ENCODE data around the gene PCCB.
"Not testable (repeated sequence)": the region's sequence is repeated elsewhere in the genome, so short reads cannot be mapped to it uniquely, and the experiment has no call there.

The PCCB gene

GRCh38 chr3:136329593-136329992 lies 79.5 kb downstream of the PCCB start:
- no peak for DNase-seq (ENCODE audit: low read depth)

DNA sequence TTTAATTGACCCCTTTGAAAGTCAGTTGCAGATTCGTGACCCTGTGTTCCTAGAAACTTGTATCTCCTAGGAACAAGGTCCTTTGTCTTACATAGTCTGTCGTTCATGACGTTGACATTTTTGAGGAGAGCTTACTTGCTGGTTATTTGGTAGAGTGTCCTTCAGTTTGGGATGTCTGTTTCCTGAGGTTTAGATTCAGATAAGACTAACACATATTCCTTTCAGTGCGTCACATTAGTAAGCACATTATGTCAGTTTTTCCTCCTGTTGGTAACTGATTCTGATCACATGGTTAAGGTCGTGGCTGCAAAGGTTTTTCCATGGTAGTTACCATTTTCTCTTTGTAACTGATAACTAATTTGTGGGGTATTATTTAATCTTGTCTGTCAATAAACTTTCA lies 80.8 kb downstream of the PCCB start:
- no peak for DNase-seq (ENCODE audit: low read depth)

DNA sequence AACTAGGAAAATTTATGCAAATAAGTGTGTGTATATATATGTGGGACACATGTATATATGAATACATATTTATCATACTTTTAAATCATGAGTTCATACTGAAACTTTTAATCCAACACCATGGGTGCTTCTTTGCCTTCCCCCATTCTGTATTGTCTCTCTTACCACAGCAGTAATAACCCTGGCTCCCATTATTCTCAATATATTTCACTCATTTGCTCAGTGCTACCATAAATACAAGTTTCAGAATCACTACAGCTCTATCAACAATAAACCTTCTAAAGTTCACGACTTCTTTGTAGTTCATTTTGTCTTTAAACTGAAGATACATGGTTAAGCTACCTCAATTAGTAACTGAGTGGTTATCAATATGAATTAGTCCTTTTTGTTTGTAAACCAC lies 82.2 kb downstream of the PCCB start:
- no peak for DNase-seq (ENCODE audit: low read depth)

DNA sequence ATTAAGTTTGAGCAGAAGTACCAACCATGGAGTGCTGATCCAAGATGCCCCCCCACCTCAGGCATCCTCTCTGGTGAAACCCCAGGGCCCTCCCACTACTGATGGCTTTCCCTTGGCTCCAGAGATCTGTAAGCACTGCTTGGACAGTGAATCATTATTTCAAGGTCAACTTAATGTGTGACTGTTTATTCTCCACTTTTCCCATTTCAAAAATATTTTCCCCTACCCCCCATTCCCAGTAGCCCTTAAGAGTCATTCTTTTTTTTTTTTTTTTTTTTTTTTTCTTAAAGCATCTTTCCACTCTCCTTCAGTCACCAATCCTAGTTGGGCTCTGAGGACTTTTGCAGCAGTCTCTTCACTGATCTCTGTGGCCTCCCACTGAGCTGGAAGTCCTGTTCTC lies 82.6 kb downstream of the PCCB start:
- no peak for DNase-seq (ENCODE audit: low read depth)

DNA sequence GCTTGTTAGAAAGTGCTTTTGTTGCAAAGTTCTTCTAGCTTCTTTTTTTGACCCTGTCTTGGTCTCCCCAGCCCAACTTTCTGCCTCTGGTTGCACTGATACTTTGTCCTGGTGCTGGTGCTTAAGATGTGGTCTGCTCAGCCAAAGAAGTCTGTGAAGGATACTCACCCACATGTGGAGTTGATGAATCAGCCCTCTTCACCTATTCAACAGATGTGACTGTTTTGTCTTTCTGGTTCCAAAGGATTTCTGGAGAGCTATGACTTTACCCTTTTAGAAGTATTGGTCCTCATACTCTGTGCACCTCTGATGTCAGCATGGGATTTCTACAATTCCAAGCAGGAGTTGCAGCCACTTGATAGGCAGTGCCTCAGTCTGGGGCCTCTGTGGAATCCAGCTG lies 84.1 kb downstream of the PCCB start:
- no peak for DNase-seq (ENCODE audit: low read depth)

- not testable (repeated sequence) for DNase-seq (ENCODE audit: low read depth)
Observed at GRCh38 chr3:136334726-136335125, 84.6 kb downstream of the PCCB start.

GRCh38 chr3:136336329-136337100 lies 86.4 kb downstream of the PCCB start:
- no peak for DNase-seq (ENCODE audit: low read depth)

DNA sequence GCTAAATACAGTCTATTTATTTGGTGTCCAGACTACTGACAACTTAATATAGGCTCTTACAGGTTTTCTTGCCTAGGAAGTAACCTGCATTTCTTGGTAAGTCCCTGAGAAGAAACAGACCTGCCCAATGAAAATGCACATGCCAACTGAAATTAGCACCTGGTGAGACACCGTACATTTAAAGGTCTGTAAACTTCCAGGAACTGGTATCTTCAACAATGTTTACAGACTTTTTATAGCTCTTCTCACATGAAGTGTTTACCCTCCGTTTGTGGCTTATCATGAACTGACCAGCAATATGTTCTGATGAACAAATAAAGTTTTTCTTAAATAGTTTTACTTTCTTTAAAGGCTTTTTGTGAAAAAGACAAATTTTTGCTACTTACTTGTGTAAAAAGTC lies 93.3 kb downstream of the PCCB start:
- no peak for DNase-seq (ENCODE audit: low read depth)

DNA sequence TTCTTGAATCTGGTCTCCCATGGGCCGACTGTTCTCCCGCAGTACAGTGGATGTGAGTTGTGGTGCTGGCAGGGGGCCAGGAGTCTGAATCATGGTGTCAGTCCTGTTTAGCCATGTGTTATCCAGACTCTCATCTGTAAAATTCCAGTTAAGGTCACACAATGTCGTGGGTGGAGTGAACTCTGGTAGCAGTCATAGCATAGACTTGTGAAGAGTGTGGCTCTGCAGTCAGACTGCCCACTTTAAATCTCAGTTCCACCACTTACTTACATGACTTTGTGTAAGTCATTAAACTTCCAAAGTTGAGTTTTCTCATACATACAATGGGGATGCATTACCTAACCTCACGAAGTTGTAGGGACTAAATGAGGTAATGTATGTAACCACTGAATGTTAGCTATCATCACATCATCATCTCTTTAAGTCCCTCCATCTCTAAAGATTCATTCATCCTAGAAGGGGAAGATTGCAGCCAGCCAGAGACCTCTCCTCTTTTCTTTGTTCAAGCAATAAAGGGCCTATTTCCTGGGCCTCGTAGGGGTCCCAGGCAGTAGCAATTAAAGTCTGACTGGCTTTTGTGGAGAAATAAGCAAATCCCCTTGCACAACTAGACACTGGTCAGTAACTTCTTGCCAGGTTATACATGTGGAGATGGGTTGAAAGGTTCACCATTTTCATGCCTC lies 93.9 kb downstream of the PCCB start:
- DNase-seq (ENCODE audit: low read depth), result no peak

GRCh38 chr3:136346486-136346885 lies 96.3 kb downstream of the PCCB start:
- no peak for DNase-seq (ENCODE audit: low read depth)

- no peak for DNase-seq (ENCODE audit: low read depth)
Observed at GRCh38 chr3:136350132-136350531, 100.0 kb downstream of the PCCB start.

DNA sequence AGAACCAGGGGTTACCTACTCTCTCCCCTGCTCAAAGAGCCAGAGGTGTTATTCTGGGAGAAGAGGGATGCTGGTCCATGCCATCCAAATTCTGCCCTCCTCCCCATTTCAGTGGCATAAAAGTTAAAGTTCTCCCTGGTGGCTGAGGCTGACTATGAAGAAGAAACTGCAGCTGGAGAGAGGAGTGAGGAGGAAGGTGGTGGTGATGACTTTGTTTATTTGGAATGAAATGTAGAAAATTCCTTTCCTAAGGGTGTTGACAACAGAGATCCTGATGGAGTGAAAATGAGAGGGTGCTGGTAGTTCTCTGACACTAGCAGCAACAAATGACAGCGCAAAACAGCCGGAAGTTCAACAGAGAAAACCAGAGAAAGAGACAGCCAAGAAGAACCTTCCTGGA lies 100.4 kb downstream of the PCCB start:
- DNase-seq (ENCODE audit: low read depth), result no peak

DNA sequence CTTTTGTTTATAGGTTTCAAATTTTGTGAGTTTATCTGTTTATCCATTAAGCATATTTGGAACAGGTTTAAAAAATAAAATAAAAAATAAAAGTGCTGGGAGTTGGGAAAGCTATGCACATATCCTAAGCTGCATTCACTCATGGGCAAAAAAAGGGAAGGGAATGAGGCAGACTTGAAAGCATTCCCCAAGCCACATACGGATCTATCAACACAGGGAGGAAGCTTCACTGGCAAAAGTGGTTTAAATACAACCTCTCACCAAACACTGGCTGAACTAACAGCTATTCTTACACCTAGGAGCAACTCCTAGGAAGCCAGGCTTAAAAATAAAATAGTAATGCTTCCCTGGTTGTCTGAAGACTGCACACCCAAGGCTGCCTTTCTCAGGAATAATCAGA lies 101.2 kb downstream of the PCCB start:
- DNase-seq (ENCODE audit: low read depth), result no peak

DNA sequence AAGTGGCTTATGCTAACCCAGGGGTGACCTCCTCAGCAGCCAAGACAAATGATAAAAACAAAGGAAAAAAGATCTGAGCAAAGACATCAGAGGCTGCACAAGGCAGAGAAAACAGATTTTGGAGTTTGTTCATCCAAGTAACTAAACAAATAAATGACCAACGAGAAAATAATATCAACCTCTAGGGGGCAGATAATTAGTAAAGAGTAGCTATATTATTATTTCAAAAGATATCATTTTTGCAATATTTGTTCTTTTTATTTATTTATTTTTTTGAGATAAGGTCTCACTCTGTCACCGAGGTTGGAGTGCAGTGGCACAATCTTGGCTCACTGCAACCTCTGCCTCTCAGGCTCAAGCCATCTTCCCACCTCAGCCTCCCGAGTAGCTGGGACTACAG lies 101.8 kb downstream of the PCCB start:
- DNase-seq (ENCODE audit: low read depth), result no peak

- no peak for DNase-seq (ENCODE audit: low read depth)
Observed at GRCh38 chr3:136353461-136353860, 103.3 kb downstream of the PCCB start.

GRCh38 chr3:136366289-136366688 lies 116.1 kb downstream of the PCCB start:
- no peak for DNase-seq (ENCODE audit: low read depth)

GRCh38 chr3:136375800-136376199 lies 125.7 kb downstream of the PCCB start:
- not testable (repeated sequence) for DNase-seq (ENCODE audit: low read depth)

DNA sequence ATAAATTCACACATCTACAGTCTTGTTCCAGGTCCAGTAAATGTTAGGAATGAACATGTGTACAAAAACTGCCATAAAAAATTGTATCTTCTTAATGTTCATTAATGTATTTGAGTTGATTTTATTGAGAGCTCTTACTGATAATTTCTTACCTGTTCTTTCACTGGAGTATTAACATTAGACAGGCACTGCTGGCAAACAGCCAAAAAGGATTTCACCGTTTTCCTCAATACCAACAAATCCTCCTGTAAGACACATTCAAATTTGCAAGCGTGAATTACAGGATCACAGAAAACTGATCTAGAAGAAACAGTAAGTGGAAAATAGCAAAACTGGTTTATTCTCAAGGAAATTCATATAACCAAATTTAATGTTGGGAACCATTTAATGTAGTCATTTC lies 127.4 kb downstream of the PCCB start:
- DNase-seq (ENCODE audit: low read depth), result no peak

DNA sequence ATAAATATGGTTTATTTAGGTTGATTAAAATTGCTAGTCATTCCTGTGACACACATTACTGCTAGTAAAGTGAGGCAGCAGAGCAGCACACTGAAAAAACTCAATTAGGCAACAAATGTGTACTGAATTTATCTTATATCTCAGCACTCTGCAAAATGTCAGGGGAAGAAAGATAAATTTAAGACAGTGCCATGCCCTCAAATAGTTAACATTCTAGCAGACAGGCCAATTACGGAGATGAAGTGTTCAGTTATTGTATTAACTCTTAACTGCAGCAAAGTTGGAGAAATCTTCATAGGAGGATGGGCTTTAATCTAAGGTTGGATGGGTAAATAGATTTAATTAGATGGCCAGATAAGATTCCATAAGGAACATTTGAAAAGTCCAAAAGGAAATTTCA lies 127.9 kb downstream of the PCCB start:
- DNase-seq (ENCODE audit: low read depth), result no peak
